ENCODE results near the gene RNF13. TPM values are rescaled to one million over a fixed set of nuclear protein-coding genes. Genes with fewer than 3 reads are reported as not detected.

The RNF13 gene
- total RNA-seq, 3 donors from 2014 or later, result 52.6 to 85.0 (median 64.9) TPM

GRCh38 chr3:149983628-149984027 lies 170.6 kb downstream of the RNF13 start:
- DNase-seq (no peak), ATAC-seq (no peak)
- H3K4me1 ChIP-seq (ENCODE audit: low read depth), result no peaks in the 10 kb centered on the region
- no peaks in the 10 kb centered on the region for H3K36me3 ChIP-seq (ENCODE audit: low read depth)
- no peaks in the 10 kb centered on the region for H3K9me3 ChIP-seq
- intact Hi-C loops (cut with DNase I, micrococcal nuclease), result no loop called here
- TF ChIP-seq, protein P1, sequence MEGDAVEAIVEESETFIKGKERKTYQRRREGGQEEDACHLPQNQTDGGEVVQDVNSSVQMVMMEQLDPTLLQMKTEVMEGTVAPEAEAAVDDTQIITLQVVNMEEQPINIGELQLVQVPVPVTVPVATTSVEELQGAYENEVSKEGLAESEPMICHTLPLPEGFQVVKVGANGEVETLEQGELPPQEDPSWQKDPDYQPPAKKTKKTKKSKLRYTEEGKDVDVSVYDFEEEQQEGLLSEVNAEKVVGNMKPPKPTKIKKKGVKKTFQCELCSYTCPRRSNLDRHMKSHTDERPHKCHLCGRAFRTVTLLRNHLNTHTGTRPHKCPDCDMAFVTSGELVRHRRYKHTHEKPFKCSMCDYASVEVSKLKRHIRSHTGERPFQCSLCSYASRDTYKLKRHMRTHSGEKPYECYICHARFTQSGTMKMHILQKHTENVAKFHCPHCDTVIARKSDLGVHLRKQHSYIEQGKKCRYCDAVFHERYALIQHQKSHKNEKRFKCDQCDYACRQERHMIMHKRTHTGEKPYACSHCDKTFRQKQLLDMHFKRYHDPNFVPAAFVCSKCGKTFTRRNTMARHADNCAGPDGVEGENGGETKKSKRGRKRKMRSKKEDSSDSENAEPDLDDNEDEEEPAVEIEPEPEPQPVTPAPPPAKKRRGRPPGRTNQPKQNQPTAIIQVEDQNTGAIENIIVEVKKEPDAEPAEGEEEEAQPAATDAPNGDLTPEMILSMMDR (IDR thresholded peaks at IDR 0.05), result no peak
- no peak overlapping the region for H3K4me3 ChIP-seq

GRCh38 chr3:149989307-149989706 lies 176.3 kb downstream of the RNF13 start:
- DNase-seq (no peak), ATAC-seq (no peak)
- TF ChIP-seq, protein P1 (IDR thresholded peaks at IDR 0.05), result no peak
- intact Hi-C loops (cut with DNase I, micrococcal nuclease), result no loop called here
- Histone ChIP-seq H3K9me3 (peaks cover 3% of the 10 kb centered on the region), H3K36me3 (ENCODE audit: low read depth) (no peaks in the 10 kb centered on the region), H3K4me3 (no peak overlapping the region), H3K4me1 (ENCODE audit: low read depth) (no peaks in the 10 kb centered on the region)

- intact Hi-C loops (cut with DNase I, micrococcal nuclease), result no loop called here
- no peak for DNase-seq
- no peak for ATAC-seq
- TF ChIP-seq, protein P1 (IDR thresholded peaks at IDR 0.05), result no peak
- H3K9me3 ChIP-seq, result peaks cover 12% of the 10 kb centered on the region
- H3K4me3 ChIP-seq, result no peak overlapping the region
- no peaks in the 10 kb centered on the region for H3K36me3 ChIP-seq (ENCODE audit: low read depth)
- no peaks in the 10 kb centered on the region for H3K4me1 ChIP-seq (ENCODE audit: low read depth)
Observed at GRCh38 chr3:149990423-149990948, 177.5 kb downstream of the RNF13 start.

- Histone ChIP-seq H3K4me1 (ENCODE audit: low read depth) (no peaks in the 10 kb centered on the region), H3K36me3 (ENCODE audit: low read depth) (no peaks in the 10 kb centered on the region), H3K9me3 (peaks cover 12% of the 10 kb centered on the region), H3K4me3 (no peak overlapping the region)
- DNase-seq (no peak), ATAC-seq (no peak)
- TF ChIP-seq, protein P1 (IDR thresholded peaks at IDR 0.05), result no peak
- intact Hi-C loops (cut with DNase I, micrococcal nuclease), result no loop called here
Observed at GRCh38 chr3:149992416-149993058, 179.5 kb downstream of the RNF13 start.

DNA sequence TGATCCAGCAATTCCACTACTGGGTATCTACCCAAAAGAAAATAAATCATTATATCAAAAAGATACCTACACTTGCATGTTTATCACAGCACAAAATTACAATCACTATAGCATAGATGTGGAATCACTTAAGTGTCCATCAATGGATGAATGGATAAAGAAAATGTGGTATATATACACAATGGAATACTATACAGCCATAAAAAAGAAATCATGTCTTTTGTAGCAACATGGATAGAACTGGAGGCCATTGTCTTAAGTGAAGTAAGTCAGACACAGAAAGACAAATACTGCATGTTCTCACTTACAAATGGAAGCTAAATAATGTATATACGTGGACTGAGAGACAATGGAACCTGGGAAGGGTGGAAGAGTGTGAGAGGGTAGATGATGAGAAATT lies 185.9 kb downstream of the RNF13 start:
- DNase-seq, result no peak
- Histone ChIP-seq H3K9me3 (peaks cover 12% of the 10 kb centered on the region), H3K4me1 (ENCODE audit: low read depth) (no peaks in the 10 kb centered on the region), H3K36me3 (ENCODE audit: low read depth) (no peaks in the 10 kb centered on the region), H3K4me3 (no peak overlapping the region)
- ATAC-seq, result no peak
- intact Hi-C loops (cut with DNase I, micrococcal nuclease), result no loop called here
- TF ChIP-seq, protein P1 (IDR thresholded peaks at IDR 0.05), result no peak

Measured in mucosa of descending colon (tissue), 3 donors.